Vagina (tissue), 2 donors: Measurements from ENCODE around the gene GSPT1.

Source experiments
- CTCF ChIP-seq, 3 experiments: fragments of 450-650 bp in 2 of 3; fragments of 200-600 bp in 1 of 3; sonication (generic) in 1 of 3; IDR thresholded peaks; one replicate each; pipeline ENCODE4 v1.5.1; 2017 to 2019; ENCODE audit warnings: antibody characterized with exemption in 3 of 3, mild to moderate bottlenecking in 2 of 3, moderate library complexity in 2 of 3
- POLR2A ChIP-seq, 2 donors: fragments of 450-650 bp; IDR thresholded peaks; one replicate each; pipeline ENCODE4 v1.6.1; 2017; ENCODE audit warnings: antibody characterized with exemption in 2 of 2, mild to moderate bottlenecking in 2 of 2, moderate library complexity in 2 of 2
- POLR2AphosphoS5 ChIP-seq, 2 donors: sonication (generic); formaldehyde crosslinking; IDR thresholded peaks; one replicate each; pipeline ENCODE4 v1.9.0; 2017; ENCODE audit warnings: antibody characterized with exemption in 2 of 2, mild to moderate bottlenecking in 2 of 2, low read depth in 1 of 2; ENCODE audit not compliant: insufficient read depth in 1 of 2

DNA sequence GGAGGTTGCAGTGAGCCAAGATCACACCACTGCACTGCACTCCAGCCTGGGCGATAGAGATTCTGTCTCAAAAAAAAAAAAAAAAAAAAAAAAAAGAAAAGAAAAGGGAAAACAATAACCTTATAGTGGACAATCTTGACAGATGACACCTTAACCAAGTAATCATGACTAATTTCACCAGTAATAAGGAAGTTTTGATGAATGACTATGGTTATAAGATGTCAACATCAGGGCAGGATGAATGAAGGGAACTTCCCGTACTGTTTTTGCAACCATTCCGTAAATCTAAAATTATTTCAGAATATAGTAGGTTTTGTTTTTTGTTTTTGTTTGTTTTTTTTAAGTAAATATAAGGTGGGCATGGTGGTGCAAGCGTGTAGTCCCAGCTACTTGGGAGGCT lies 23.0 kb downstream of the GSPT1 start:
- TF ChIP-seq CTCF (IDR thresholded peaks at IDR 0.05) (no peak), POLR2AphosphoS5 (IDR thresholded peaks at IDR 0.05; ENCODE audit: insufficient read depth in 1 of 2, low read depth in 1 of 2) (no peak), POLR2A (IDR thresholded peaks at IDR 0.05) (no peak)
